Hepatocyte (in vitro differentiated cells): ENCODE results near the gene SLC13A3. TPM values are rescaled to one million over a fixed set of nuclear protein-coding genes. Genes with fewer than 3 reads are reported as not detected.
A peak's percentile ranks its signal among the peaks of the same experiment; 100 is the strongest.

ENCODE experiments used
- DNase-seq: peaks from one replicate; pipeline ENCODE4 v3.0.0-alpha.2; 2016; ENCODE audit warnings: low spot score
- H2AFZ ChIP-seq: fragments of 200-600 bp; sonication (generic); 2 replicates; pipeline ENCODE4 v1.6.0; 2016; ENCODE audit warnings: antibody characterized with exemption, mild to moderate bottlenecking
- H3K27ac ChIP-seq: fragments of 200-600 bp; sonication (generic); 2 replicates; pipeline ENCODE4 v1.5.1; 2016; ENCODE audit warnings: mild to moderate bottlenecking
- H3K27me3 ChIP-seq: fragments of 200-600 bp; sonication (generic); 2 replicates; pipeline ENCODE4 v1.6.1; 2016
- H3K36me3 ChIP-seq: fragments of 200-600 bp; sonication (generic); replicated peaks from 2 replicates; pipeline ENCODE4 v1.5.1; 2016; ENCODE audit warnings: low read depth; ENCODE audit not compliant: insufficient read depth
- H3K4me1 ChIP-seq: fragments of 200-600 bp; sonication (generic); 2 replicates; pipeline ENCODE4 v1.5.1; 2016; ENCODE audit warnings: mild to moderate bottlenecking, moderate library complexity; ENCODE audit not compliant: insufficient read depth
- H3K4me2 ChIP-seq: fragments of 200-600 bp; sonication (generic); 2 replicates; pipeline ENCODE4 v1.6.0; 2016
- H3K4me3 ChIP-seq: fragments of 200-600 bp; sonication (generic); 2 replicates; pipeline ENCODE4 v1.5.1; 2016; ENCODE audit warnings: mild to moderate bottlenecking
- H3K79me2 ChIP-seq: fragments of 200-600 bp; sonication (generic); 2 replicates; pipeline ENCODE4 v1.6.0; 2017; ENCODE audit warnings: mild to moderate bottlenecking
- H3K9me2 ChIP-seq: fragments of 200-600 bp; sonication (generic); replicated peaks from 2 replicates; pipeline ENCODE4 v1.6.0; 2017; ENCODE audit warnings: mild to moderate bottlenecking; ENCODE audit not compliant: insufficient read depth
- H3K9me3 ChIP-seq: fragments of 200-600 bp; sonication (generic); 2 replicates; pipeline ENCODE4 v1.5.1; 2016; ENCODE audit warnings: low read depth, mild to moderate bottlenecking
- H4K20me1 ChIP-seq: fragments of 200-600 bp; sonication (generic); 2 replicates; pipeline ENCODE4 v1.6.0; 2016; ENCODE audit warnings: mild to moderate bottlenecking; ENCODE audit not compliant: insufficient read depth, poor library complexity, severe bottlenecking
- CTCF ChIP-seq: fragments of 200-600 bp; sonication (generic); IDR thresholded peaks from 2 replicates; pipeline ENCODE4 v1.5.1; 2016; ENCODE audit warnings: antibody characterized with exemption, mild to moderate bottlenecking; ENCODE audit not compliant: poor library complexity
- EZH2 ChIP-seq: fragments of 200-600 bp; sonication (generic); IDR thresholded peaks from 2 replicates; pipeline ENCODE4 v1.6.1; 2016; ENCODE audit warnings: antibody characterized with exemption, mild to moderate bottlenecking, borderline replicate concordance
- EZH2phosphoT487 ChIP-seq: fragments of 200-600 bp; sonication (generic); IDR thresholded peaks from one replicate; pipeline ENCODE4 v1.6.1; 2018; ENCODE audit warnings: antibody characterized with exemption, mild to moderate bottlenecking, low read depth, moderate library complexity; ENCODE audit not compliant: unreplicated experiment, severe bottlenecking
- WGBS: methylation state at CpG from one replicate; pipeline ENCODE4 v1.1.6; 2016; ENCODE audit warnings: low lambda C conversion rate; ENCODE audit errors: missing lambda C conversion rate; 5-methylcytosine and 5-hydroxymethylcytosine counted together
- polyA plus RNA-seq: library from polyadenylated mRNA; unstranded; fragments of >200 nt; fragmentation: Nextera tagmentation; extraction: Ambion mirVana; gene quantifications from 2 replicates; pipeline ENCODE4 v1.2.1, GENCODE V29; 2016
- total RNA-seq: library from RNA; depleted of rRNA; stranded (reverse); fragments of >200 nt; gene quantifications from 2 replicates; pipeline ENCODE4 v1.2.3, GENCODE V29; 2014

Gene SLC13A3
- total and polyA plus RNA-seq, 2 experiments from 2014 or later: 1.8 to 9.4 TPM

- WGBS: 83% methylated on average over 4 of the region's 4 CpGs
- Histone ChIP-seq H3K27me3 (peaks cover 15% of the 10 kb centered on the region), H3K9me3 (no peaks in the 10 kb centered on the region), H3K4me1 (no peaks in the 10 kb centered on the region), H3K4me3 (no peak overlapping the region), H3K27ac (no peak overlapping the region), H4K20me1 (no peaks in the 10 kb centered on the region), H3K4me2 (no peak overlapping the region), H2AFZ (no peak overlapping the region), H3K9me2 (no peaks in the 10 kb centered on the region), H3K79me2 (no peaks in the 10 kb centered on the region), H3K36me3 (no peaks in the 10 kb centered on the region)
- no peak for TF ChIP-seq CTCF
- TF ChIP-seq EZH2: no peak
- no peak for TF ChIP-seq EZH2phosphoT487
- no peak for DNase-seq
Observed at GRCh38 chr20:46530640-46531039, 120.6 kb downstream of the SLC13A3 start.

- peak overlapping the region; percentile 7 for H3K27ac ChIP-seq
- peaks cover 11% of the 10 kb centered on the region for H3K27me3 ChIP-seq
- no peak overlapping the region for H2AFZ ChIP-seq
- no peaks in the 10 kb centered on the region for H4K20me1 ChIP-seq
- no peaks in the 10 kb centered on the region for H3K36me3 ChIP-seq
- no peaks in the 10 kb centered on the region for H3K4me1 ChIP-seq
- no peaks in the 10 kb centered on the region for H3K9me2 ChIP-seq
- H3K79me2 ChIP-seq: no peaks in the 10 kb centered on the region
- 54% methylated on average over 2 of the region's 2 CpGs for WGBS
- H3K4me2 ChIP-seq: no peak overlapping the region
- DNase-seq: peak; percentile 19
- no peak overlapping the region for H3K4me3 ChIP-seq
- TF ChIP-seq CTCF (no peak), EZH2phosphoT487 (no peak), EZH2 (no peak)
- H3K9me3 ChIP-seq: no peaks in the 10 kb centered on the region
Observed at GRCh38 chr20:46523696-46524328, 127.4 kb downstream of the SLC13A3 start.

DNA sequence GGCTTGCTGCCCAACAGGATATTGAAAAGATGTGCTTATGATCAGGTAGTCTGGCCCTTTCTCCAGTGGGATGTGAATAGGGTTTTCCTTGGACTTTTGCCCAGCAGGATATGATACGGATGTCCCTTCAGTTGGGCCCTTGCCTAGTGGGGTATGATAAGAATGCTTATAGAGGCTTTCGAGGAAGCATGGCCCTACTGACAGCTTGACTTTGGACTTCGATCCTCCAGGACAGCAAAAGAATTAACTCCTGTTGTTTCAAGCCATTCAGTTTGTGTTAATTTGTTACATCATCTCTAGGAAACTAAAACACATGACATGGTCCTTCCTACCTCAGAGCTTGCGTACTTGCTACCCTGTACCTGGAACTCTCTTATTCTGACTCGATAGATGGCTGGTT is 128.2 kb downstream of the SLC13A3 start:
- no peaks in the 10 kb centered on the region for H3K36me3 ChIP-seq
- WGBS: 61% methylated on average over 5 of the region's 5 CpGs
- peaks cover 11% of the 10 kb centered on the region for H3K27me3 ChIP-seq
- DNase-seq: peak; percentile 64
- H4K20me1 ChIP-seq: no peaks in the 10 kb centered on the region
- H3K79me2 ChIP-seq: no peaks in the 10 kb centered on the region
- H3K4me3 ChIP-seq: no peak overlapping the region
- H2AFZ ChIP-seq: no peak overlapping the region
- no peaks in the 10 kb centered on the region for H3K4me1 ChIP-seq
- no peak overlapping the region for H3K4me2 ChIP-seq
- H3K27ac ChIP-seq: peak overlapping the region; percentile 7
- no peaks in the 10 kb centered on the region for H3K9me2 ChIP-seq
- no peak for TF ChIP-seq CTCF
- TF ChIP-seq EZH2phosphoT487: no peak
- TF ChIP-seq EZH2: no peak
- no peaks in the 10 kb centered on the region for H3K9me3 ChIP-seq
